ENCODE data around the gene TIMP1.

The TIMP1 gene

GRCh38 chrX:47607091-47607490 is 24.9 kb downstream of the TIMP1 start:
- DNase-seq = no peak
- H3K27me3 ChIP-seq = no peaks in the 10 kb centered on the region
- H3K4me1 ChIP-seq = no peaks in the 10 kb centered on the region
- TF ChIP-seq CTCF (IDR thresholded peaks at IDR 0.05; ENCODE audit: low read depth, low read length) = no peak
- H3K9me3 ChIP-seq = no peaks in the 10 kb centered on the region
- H3K36me3 ChIP-seq = no peaks in the 10 kb centered on the region
- no peak overlapping the region for H3K4me3 ChIP-seq (ENCODE audit: low read depth, low read length)

- Histone ChIP-seq H3K4me1 (no peaks in the 10 kb centered on the region), H3K36me3 (no peaks in the 10 kb centered on the region), H3K27me3 (no peaks in the 10 kb centered on the region), H3K4me3 (ENCODE audit: low read depth, low read length) (no peak overlapping the region), H3K9me3 (no peaks in the 10 kb centered on the region)
- no peak for DNase-seq
- no peak for TF ChIP-seq CTCF (IDR thresholded peaks at IDR 0.05; ENCODE audit: low read depth, low read length)
Measured at GRCh38 chrX:47608130-47608810, 26.0 kb downstream of the TIMP1 start.

- no peak for DNase-seq
- no peak overlapping the region for H3K4me3 ChIP-seq (ENCODE audit: low read depth, low read length)
- H3K27me3 ChIP-seq = no peaks in the 10 kb centered on the region
- H3K9me3 ChIP-seq = no peaks in the 10 kb centered on the region
- no peaks in the 10 kb centered on the region for H3K4me1 ChIP-seq
- TF ChIP-seq CTCF (IDR thresholded peaks at IDR 0.05; ENCODE audit: low read depth, low read length) = no peak
- H3K36me3 ChIP-seq = no peaks in the 10 kb centered on the region
Measured at GRCh38 chrX:47610511-47610910, 28.3 kb downstream of the TIMP1 start.

GRCh38 chrX:47611489-47611888 is 29.3 kb downstream of the TIMP1 start:
- TF ChIP-seq CTCF (IDR thresholded peaks at IDR 0.05; ENCODE audit: low read depth, low read length) = no peak
- DNase-seq = no peak
- H3K27me3 ChIP-seq = no peaks in the 10 kb centered on the region

GRCh38 chrX:47611926-47612325 is 29.7 kb downstream of the TIMP1 start:
- H3K36me3 ChIP-seq = no peaks in the 10 kb centered on the region
- DNase-seq = no peak
- no peak for TF ChIP-seq CTCF (IDR thresholded peaks at IDR 0.05; ENCODE audit: low read depth, low read length)
- H3K9me3 ChIP-seq = no peaks in the 10 kb centered on the region
- H3K4me3 ChIP-seq (ENCODE audit: low read depth, low read length) = no peak overlapping the region
- H3K27me3 ChIP-seq = no peaks in the 10 kb centered on the region
- H3K4me1 ChIP-seq = no peaks in the 10 kb centered on the region

More at GRCh38 chrX:47611489-47611888, 29.3 kb downstream of the TIMP1 start:
- no peak overlapping the region for H3K4me3 ChIP-seq (ENCODE audit: low read depth, low read length)
- no peaks in the 10 kb centered on the region for H3K36me3 ChIP-seq
- H3K4me1 ChIP-seq = no peaks in the 10 kb centered on the region
- H3K9me3 ChIP-seq = no peaks in the 10 kb centered on the region

- Histone ChIP-seq H3K27me3 (no peaks in the 10 kb centered on the region), H3K4me1 (no peaks in the 10 kb centered on the region), H3K36me3 (no peaks in the 10 kb centered on the region), H3K9me3 (no peaks in the 10 kb centered on the region), H3K4me3 (ENCODE audit: low read depth, low read length) (no peak overlapping the region)
- no peak for DNase-seq
- TF ChIP-seq CTCF (IDR thresholded peaks at IDR 0.05; ENCODE audit: low read depth, low read length) = no peak
Measured at GRCh38 chrX:47612418-47612817, 30.2 kb downstream of the TIMP1 start.

Measured in BE2C (cell line).